WTC11 (cell line): ENCODE results near the gene MYOG. TPM values are rescaled to one million over a fixed set of nuclear protein-coding genes. Genes with fewer than 3 reads are reported as not detected.
A peak's percentile ranks its signal among the peaks of the same experiment; 100 is the strongest.

Experiments
- ATAC-seq: fragments of 200-7000 bp; cut with Tn5 transposase; 2 replicates; pipeline ENCODE4 v1.10.0; 2021; ENCODE audit warnings: mild to moderate bottlenecking, moderate library complexity
- CTCF ChIA-PET: fragments of 300-600 bp; sonication (Branson Sonifier 250); formaldehyde crosslinking; loops from one replicate; lab custom pipeline; 2021; ENCODE audit warnings: antibody characterized with exemption; lab: Charles Lee
- POLR2A ChIA-PET: fragments of 350-600 bp; sonication (Branson Sonifier 250); formaldehyde crosslinking; loops from one replicate; lab custom pipeline; 2021; ENCODE audit warnings: antibody characterized with exemption; lab: Charles Lee
- DNase-seq: peaks from one replicate; pipeline ENCODE4 v3.0.0; 2021; ENCODE audit warnings: low spot score
- H3K27ac Mint-ChIP-seq: 2 replicates; pipeline ENCODE4 v1.8.0; 2021; ENCODE audit warnings: mixed read lengths
- H3K27me3 Mint-ChIP-seq: 2 replicates; pipeline ENCODE4 v1.8.0; 2021; ENCODE audit warnings: low read depth, mild to moderate bottlenecking, moderate library complexity, mixed read lengths
- H3K36me3 Mint-ChIP-seq: 2 replicates; pipeline ENCODE4 v1.8.0; 2021; ENCODE audit warnings: mixed read lengths
- H3K4me1 Mint-ChIP-seq: 2 replicates; pipeline ENCODE4 v1.8.0; 2022; ENCODE audit warnings: mixed read lengths
- H3K4me3 Mint-ChIP-seq: 2 replicates; pipeline ENCODE4 v1.8.0; 2021; ENCODE audit warnings: mild to moderate bottlenecking, moderate library complexity, mixed read lengths
- H3K9me3 Mint-ChIP-seq: 2 replicates; pipeline ENCODE4 v1.8.0; 2021; ENCODE audit warnings: mixed read lengths
- CBFB ChIP-seq: sonication (generic); formaldehyde crosslinking; IDR thresholded peaks from 2 replicates; pipeline ENCODE4 v1.8.1; 2022; ENCODE audit warnings: mild to moderate bottlenecking, low read depth, missing genetic modification reagents
- CREB1 ChIP-seq: sonication (generic); formaldehyde crosslinking; IDR thresholded peaks from 2 replicates; pipeline ENCODE4 v1.8.0; 2023; ENCODE audit warnings: mild to moderate bottlenecking, missing genetic modification reagents
- E2F5 ChIP-seq: sonication (generic); formaldehyde crosslinking; IDR thresholded peaks from 2 replicates; pipeline ENCODE4 v1.8.1; 2022; ENCODE audit warnings: mild to moderate bottlenecking, moderate library complexity, missing genetic modification reagents
- ELF4 ChIP-seq: sonication (generic); formaldehyde crosslinking; IDR thresholded peaks from 2 replicates; pipeline ENCODE4 v1.8.1; 2022; ENCODE audit warnings: low read depth, mild to moderate bottlenecking, moderate library complexity, missing genetic modification reagents
- GTF2I ChIP-seq: fragments of 250-450 bp; sonication (Bioruptor Pico); conservative IDR thresholded peaks from 2 replicates; pipeline ENCODE4 v1.4.0; 2021; ENCODE audit warnings: mild to moderate bottlenecking
- JAZF1 ChIP-seq: fragments of 250-450 bp; sonication (Bioruptor Pico); IDR thresholded peaks from 2 replicates; pipeline ENCODE4 v1.9.0; 2021; ENCODE audit warnings: moderate library complexity, mild to moderate bottlenecking, inconsistent platforms
- KAT7 ChIP-seq: sonication (generic); formaldehyde crosslinking; IDR thresholded peaks from 2 replicates; pipeline ENCODE4 v1.8.1; 2023; ENCODE audit warnings: missing genetic modification reagents, mild to moderate bottlenecking, borderline replicate concordance
- SP1 ChIP-seq: sonication (generic); formaldehyde crosslinking; conservative IDR thresholded peaks from 2 replicates; pipeline ENCODE4 v1.8.1; 2022; ENCODE audit warnings: missing genetic modification reagents
- ZNF396 ChIP-seq: fragments of 250-450 bp; sonication (Bioruptor Pico); IDR thresholded peaks from 2 replicates; pipeline ENCODE4 v1.8.0; 2021; ENCODE audit warnings: mild to moderate bottlenecking, moderate library complexity, borderline replicate concordance
- total RNA-seq: library from RNA; stranded (reverse); gene quantifications from 3 replicates; pipeline ENCODE4 v1.2.3, GENCODE V29; 2021
- TF ChIP-seq, protein P1 (sequence below): sonication (generic); formaldehyde crosslinking; IDR thresholded peaks from 2 replicates; pipeline ENCODE4 v1.8.0; 2023; ENCODE audit warnings: missing genetic modification reagents, mild to moderate bottlenecking, borderline replicate concordance
- TF ChIP-seq, protein P2 (sequence below): sonication (generic); formaldehyde crosslinking; IDR thresholded peaks from 2 replicates; pipeline ENCODE4 v1.8.0; 2022; ENCODE audit warnings: missing genetic modification reagents
- TF ChIP-seq, protein P3 (sequence below): sonication (generic); formaldehyde crosslinking; IDR thresholded peaks from 2 replicates; pipeline ENCODE4 v1.8.1; 2023; ENCODE audit warnings: mild to moderate bottlenecking, missing genetic modification reagents, borderline replicate concordance
- TF ChIP-seq, protein P4 (sequence below): sonication (generic); formaldehyde crosslinking; IDR thresholded peaks from 2 replicates; pipeline ENCODE4 v1.8.0; 2022; ENCODE audit warnings: mild to moderate bottlenecking, missing genetic modification reagents
- TF ChIP-seq, protein P5 (sequence below): fragments of 250-450 bp; sonication (Bioruptor Pico); IDR thresholded peaks from 2 replicates; pipeline ENCODE4 v2.1.2; 2022; ENCODE audit warnings: mild to moderate bottlenecking, moderate library complexity

Gene MYOG
- total RNA-seq, 1 experiment from 2014 or later, result not detected

GRCh38 chr1:203054184-203054583 is 31.6 kb downstream of the MYOG start:
- Mint-ChIP-seq H3K36me3 (peaks cover 19% of the 10 kb centered on the region), H3K27ac (no peak overlapping the region), H3K4me3 (no peak overlapping the region), H3K4me1 (peaks cover 47% of the 10 kb centered on the region), H3K27me3 (no peaks in the 10 kb centered on the region), H3K9me3 (no peaks in the 10 kb centered on the region)
- CTCF ChIA-PET, result interaction anchor here (0.6 to 11.5 kb wide), 16 partner anchors 8 to 499 kb away, joined by 3 to 412 read pairs (median 8); partner anchors contain the start of genes ADORA1 and MYOG
- DNase-seq (no peak), ATAC-seq (peak; percentile 8; the same call in 1 of the 2 replicates)
- POLR2A ChIA-PET, result no interaction called here
- TF ChIP-seq, protein P1, sequence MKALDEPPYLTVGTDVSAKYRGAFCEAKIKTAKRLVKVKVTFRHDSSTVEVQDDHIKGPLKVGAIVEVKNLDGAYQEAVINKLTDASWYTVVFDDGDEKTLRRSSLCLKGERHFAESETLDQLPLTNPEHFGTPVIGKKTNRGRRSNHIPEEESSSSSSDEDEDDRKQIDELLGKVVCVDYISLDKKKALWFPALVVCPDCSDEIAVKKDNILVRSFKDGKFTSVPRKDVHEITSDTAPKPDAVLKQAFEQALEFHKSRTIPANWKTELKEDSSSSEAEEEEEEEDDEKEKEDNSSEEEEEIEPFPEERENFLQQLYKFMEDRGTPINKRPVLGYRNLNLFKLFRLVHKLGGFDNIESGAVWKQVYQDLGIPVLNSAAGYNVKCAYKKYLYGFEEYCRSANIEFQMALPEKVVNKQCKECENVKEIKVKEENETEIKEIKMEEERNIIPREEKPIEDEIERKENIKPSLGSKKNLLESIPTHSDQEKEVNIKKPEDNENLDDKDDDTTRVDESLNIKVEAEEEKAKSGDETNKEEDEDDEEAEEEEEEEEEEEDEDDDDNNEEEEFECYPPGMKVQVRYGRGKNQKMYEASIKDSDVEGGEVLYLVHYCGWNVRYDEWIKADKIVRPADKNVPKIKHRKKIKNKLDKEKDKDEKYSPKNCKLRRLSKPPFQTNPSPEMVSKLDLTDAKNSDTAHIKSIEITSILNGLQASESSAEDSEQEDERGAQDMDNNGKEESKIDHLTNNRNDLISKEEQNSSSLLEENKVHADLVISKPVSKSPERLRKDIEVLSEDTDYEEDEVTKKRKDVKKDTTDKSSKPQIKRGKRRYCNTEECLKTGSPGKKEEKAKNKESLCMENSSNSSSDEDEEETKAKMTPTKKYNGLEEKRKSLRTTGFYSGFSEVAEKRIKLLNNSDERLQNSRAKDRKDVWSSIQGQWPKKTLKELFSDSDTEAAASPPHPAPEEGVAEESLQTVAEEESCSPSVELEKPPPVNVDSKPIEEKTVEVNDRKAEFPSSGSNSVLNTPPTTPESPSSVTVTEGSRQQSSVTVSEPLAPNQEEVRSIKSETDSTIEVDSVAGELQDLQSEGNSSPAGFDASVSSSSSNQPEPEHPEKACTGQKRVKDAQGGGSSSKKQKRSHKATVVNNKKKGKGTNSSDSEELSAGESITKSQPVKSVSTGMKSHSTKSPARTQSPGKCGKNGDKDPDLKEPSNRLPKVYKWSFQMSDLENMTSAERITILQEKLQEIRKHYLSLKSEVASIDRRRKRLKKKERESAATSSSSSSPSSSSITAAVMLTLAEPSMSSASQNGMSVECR (CRISPR knock-in tag), result 0 out of 2 replicates have a peak, but pooled peaks have one; percentile 44
- TF ChIP-seq, protein P2, sequence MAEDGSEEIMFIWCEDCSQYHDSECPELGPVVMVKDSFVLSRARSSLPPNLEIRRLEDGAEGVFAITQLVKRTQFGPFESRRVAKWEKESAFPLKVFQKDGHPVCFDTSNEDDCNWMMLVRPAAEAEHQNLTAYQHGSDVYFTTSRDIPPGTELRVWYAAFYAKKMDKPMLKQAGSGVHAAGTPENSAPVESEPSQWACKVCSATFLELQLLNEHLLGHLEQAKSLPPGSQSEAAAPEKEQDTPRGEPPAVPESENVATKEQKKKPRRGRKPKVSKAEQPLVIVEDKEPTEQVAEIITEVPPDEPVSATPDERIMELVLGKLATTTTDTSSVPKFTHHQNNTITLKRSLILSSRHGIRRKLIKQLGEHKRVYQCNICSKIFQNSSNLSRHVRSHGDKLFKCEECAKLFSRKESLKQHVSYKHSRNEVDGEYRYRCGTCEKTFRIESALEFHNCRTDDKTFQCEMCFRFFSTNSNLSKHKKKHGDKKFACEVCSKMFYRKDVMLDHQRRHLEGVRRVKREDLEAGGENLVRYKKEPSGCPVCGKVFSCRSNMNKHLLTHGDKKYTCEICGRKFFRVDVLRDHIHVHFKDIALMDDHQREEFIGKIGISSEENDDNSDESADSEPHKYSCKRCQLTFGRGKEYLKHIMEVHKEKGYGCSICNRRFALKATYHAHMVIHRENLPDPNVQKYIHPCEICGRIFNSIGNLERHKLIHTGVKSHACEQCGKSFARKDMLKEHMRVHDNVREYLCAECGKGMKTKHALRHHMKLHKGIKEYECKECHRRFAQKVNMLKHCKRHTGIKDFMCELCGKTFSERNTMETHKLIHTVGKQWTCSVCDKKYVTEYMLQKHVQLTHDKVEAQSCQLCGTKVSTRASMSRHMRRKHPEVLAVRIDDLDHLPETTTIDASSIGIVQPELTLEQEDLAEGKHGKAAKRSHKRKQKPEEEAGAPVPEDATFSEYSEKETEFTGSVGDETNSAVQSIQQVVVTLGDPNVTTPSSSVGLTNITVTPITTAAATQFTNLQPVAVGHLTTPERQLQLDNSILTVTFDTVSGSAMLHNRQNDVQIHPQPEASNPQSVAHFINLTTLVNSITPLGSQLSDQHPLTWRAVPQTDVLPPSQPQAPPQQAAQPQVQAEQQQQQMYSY (CRISPR knock-in tag), result no peak

DNA sequence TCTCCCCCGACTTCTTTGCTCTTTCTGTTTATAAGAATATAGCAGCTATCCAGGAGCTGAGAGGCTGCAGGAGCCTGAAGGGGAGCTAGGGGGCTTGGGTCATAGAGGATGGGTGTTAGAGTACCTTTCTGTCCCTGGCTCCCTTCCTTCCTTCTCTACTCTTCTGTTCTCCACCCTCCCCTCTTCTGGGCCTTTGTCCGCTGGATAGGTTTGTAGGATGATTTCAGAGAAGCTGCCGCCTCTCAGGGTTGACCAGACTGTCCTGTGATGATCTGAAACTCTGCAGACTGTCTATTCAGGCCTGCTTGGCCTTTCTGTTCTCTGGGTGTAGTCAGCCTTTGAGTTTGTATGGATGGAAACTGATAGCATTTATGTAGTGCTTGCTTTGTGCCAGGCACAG is 33.2 kb downstream of the MYOG start:
- no peak for DNase-seq
- Mint-ChIP-seq H3K4me3 (no peak overlapping the region), H3K4me1 (peaks cover 61% of the 10 kb centered on the region), H3K36me3 (peaks cover 22% of the 10 kb centered on the region), H3K9me3 (no peaks in the 10 kb centered on the region), H3K27me3 (no peaks in the 10 kb centered on the region), H3K27ac (no peak overlapping the region)
- ChIA-PET CTCF (interaction anchor here (0.7 to 11.5 kb wide), 12 partner anchors 11 to 401 kb away, joined by 3 to 412 read pairs (median 5); partner anchors contain the start of genes MYOG and PPFIA4), POLR2A (no interaction called here)
- TF ChIP-seq ELF4 (no peak), E2F5 (CRISPR knock-in tag) (no peak), KAT7 (CRISPR knock-in tag) (no peak), CBFB (CRISPR knock-in tag) (no peak), CREB1 (CRISPR knock-in tag) (no peak), JAZF1 (CRISPR knock-in tag) (no peak), GTF2I (CRISPR knock-in tag) (no peak), SP1 (CRISPR knock-in tag) (no peak), ZNF396 (no peak)
- TF ChIP-seq, protein P3, sequence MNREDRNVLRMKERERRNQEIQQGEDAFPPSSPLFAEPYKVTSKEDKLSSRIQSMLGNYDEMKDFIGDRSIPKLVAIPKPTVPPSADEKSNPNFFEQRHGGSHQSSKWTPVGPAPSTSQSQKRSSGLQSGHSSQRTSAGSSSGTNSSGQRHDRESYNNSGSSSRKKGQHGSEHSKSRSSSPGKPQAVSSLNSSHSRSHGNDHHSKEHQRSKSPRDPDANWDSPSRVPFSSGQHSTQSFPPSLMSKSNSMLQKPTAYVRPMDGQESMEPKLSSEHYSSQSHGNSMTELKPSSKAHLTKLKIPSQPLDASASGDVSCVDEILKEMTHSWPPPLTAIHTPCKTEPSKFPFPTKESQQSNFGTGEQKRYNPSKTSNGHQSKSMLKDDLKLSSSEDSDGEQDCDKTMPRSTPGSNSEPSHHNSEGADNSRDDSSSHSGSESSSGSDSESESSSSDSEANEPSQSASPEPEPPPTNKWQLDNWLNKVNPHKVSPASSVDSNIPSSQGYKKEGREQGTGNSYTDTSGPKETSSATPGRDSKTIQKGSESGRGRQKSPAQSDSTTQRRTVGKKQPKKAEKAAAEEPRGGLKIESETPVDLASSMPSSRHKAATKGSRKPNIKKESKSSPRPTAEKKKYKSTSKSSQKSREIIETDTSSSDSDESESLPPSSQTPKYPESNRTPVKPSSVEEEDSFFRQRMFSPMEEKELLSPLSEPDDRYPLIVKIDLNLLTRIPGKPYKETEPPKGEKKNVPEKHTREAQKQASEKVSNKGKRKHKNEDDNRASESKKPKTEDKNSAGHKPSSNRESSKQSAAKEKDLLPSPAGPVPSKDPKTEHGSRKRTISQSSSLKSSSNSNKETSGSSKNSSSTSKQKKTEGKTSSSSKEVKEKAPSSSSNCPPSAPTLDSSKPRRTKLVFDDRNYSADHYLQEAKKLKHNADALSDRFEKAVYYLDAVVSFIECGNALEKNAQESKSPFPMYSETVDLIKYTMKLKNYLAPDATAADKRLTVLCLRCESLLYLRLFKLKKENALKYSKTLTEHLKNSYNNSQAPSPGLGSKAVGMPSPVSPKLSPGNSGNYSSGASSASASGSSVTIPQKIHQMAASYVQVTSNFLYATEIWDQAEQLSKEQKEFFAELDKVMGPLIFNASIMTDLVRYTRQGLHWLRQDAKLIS (CRISPR knock-in tag), result no peak
- TF ChIP-seq, protein P4, sequence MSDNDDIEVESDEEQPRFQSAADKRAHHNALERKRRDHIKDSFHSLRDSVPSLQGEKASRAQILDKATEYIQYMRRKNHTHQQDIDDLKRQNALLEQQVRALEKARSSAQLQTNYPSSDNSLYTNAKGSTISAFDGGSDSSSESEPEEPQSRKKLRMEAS (CRISPR knock-in tag), result no peak
- TF ChIP-seq, protein P5, sequence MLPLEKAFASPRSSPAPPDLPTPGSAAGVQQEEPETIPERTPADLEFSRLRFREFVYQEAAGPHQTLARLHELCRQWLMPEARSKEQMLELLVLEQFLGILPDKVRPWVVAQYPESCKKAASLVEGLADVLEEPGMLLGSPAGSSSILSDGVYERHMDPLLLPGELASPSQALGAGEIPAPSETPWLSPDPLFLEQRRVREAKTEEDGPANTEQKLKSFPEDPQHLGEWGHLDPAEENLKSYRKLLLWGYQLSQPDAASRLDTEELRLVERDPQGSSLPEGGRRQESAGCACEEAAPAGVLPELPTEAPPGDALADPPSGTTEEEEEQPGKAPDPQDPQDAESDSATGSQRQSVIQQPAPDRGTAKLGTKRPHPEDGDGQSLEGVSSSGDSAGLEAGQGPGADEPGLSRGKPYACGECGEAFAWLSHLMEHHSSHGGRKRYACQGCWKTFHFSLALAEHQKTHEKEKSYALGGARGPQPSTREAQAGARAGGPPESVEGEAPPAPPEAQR (CRISPR knock-in tag), result no peak
- no peak for ATAC-seq
